NCI-H187 treated with DMSO at 0.1 percent for 48 hours (cell line): ENCODE results near the gene DCC.

ENCODE experiments used
- DNase-seq: peaks from one replicate; lab custom pipeline; 2025; lab: John Stamatoyannopoulos, UW

DCC gene

DNA sequence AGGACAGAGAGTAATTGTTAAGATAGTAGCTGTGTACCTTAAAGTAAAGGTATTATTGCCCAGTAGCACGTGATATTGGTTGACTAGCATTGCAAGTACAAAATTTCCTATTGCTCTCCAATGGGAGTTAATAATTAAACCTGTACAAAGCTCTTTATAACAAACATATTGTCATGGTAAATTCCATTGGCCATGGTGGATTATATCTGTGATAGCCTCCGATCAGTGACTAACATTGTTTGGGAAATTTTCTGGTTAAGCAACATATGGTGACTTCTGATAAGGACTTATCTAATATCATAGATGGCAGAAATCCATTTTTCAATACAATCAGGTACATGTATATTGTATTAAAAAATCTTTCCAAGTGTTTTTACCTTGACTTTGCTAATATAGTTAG is 360.8 kb downstream of the DCC start:
- no peak for DNase-seq

- DNase-seq, result no peak
These were observed 361.4 kb downstream of the DCC start for GRCh38 chr18:52701219-52701935.

- no peak for DNase-seq
These were observed 375.4 kb downstream of the DCC start for GRCh38 chr18:52715421-52715820.

DNA sequence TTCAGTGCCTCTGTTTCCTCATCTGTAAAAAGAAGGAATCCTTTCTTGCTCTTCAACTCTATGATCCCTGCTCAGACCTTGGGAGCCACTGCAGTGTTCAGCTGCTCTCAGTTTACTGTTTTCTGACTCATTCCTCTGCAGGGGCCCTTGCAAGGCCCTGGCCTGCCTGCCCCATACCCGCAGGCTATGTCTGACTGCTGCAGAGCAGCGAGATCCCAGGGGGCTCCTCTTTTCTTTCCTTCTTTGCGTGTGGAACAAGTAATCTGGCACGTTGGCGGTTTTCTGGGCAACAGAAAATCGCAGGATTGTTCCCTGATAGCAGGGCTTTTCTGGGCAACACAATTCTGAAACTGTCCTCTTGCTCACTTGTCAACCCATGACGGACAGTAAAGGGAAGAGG is 376.0 kb downstream of the DCC start:
- DNase-seq, result no peak

GRCh38 chr18:52716973-52717372 is 377.0 kb downstream of the DCC start:
- DNase-seq, result no peak

DNA sequence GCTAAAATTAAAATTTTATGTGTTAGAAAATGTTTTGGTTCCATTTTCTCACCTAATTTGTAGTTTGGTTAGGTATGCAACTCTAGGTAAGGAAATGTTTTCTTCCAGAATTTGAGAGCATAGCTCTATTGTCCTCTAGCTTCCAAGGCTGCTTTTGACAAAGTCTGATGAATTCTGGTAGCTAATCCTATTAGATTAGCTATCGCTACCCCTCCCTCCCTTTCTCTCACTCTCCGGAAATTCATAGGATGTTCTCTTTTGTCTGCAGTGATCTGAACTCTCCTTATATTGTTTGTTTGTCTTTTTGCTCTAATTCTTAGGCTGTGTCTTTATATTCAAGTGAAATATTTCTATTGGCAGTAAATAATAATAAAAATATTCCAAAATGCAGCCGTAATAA is 382.9 kb downstream of the DCC start:
- DNase-seq, result no peak

DNA sequence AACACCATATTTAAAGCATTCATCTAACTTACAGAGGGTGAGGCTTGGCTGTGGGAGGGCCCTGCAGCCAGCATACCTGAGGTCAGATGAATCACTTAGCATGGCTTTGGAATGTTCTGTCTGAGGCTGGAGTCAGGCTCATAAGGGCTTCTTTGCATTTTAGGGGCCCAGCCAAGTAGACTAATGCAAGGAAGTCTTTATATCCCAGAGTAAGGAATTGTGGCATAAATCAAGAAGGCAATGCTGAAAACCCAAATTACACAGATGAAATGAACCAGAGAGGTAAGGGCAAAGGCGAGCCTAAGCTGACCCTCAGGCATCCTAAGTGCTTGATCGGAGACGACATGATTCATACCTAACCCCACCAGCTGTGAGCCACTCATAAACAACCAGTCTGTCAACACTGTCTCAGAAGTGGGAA is 383.6 kb downstream of the DCC start:
- DNase-seq, result no peak

DNA sequence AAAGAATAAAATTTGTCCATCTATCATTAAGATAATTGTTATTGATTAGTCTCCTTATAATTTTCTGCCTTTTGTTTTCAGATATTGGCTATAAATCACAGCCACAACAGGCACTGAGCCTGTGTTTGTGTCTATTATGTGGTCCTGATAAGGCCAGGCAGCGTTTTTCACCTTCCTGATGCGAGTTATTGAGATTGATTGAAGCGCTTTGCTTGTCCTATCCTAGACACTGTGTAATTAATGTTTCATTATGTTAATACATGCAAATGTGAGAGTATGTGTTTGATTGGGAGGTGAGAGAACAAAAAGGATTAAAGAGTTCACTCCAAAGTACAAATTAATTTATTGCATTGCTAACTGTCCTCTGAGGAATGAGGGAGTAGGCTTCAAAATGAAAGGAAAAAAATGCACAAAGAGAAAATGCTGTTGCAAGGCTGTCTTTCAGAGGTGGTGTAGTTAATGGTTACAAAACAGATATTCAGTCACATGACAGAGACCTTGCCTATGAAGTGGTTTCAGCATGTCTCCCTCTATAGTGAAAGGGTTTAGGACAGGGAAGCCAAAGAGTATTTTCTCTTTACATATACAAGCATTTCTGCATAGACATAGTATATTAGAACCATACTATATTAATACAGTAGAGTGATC is 391.1 kb downstream of the DCC start:
- no peak for DNase-seq

- no peak for DNase-seq
These were observed 398.9 kb downstream of the DCC start for GRCh38 chr18:52738946-52739345.

- no peak for DNase-seq
These were observed 407.0 kb downstream of the DCC start for GRCh38 chr18:52746986-52747385.

GRCh38 chr18:52747869-52748268 is 407.9 kb downstream of the DCC start:
- no peak for DNase-seq

- no peak for DNase-seq
These were observed 408.3 kb downstream of the DCC start for GRCh38 chr18:52748343-52748742.

DNA sequence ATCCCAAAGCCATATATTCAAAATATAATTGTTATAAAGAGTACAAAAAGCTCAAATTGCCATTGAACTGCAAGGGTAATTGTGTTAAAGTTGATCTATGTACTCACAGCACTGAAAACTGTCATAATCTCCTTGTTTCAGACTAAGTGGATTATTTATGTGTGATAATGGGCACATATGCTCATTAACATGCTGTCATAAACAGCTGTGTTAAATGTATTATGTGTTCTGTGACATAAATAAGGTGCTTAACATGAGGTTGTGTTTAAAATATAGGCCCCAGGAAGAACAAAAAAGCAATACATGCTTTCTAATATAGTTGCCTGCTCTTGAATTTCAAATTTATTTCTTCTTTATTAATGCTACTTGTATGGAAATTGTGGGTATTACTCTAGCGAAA is 409.5 kb downstream of the DCC start:
- no peak for DNase-seq

GRCh38 chr18:52750995-52751394 is 411.0 kb downstream of the DCC start:
- no peak for DNase-seq

DNA sequence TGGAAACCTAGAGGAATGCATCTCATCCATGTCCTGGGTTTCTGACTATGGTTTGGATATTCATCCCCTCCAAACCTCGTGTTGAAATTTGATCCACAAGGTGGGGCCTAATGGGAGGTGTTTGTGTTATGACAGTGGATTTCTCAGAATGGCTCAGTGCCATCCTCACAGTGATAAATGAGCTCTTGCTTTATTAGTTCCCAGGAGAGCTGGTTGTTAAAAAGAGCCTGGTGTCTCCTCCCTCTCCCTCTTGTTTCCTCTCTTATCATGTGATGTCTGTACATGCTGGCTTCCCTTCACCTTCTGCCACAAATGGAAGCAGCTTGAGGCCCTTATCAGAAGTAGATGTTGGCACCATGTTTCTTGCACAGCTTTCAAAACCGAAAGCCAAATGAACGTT is 424.3 kb downstream of the DCC start:
- DNase-seq, result peak; percentile 15

DNA sequence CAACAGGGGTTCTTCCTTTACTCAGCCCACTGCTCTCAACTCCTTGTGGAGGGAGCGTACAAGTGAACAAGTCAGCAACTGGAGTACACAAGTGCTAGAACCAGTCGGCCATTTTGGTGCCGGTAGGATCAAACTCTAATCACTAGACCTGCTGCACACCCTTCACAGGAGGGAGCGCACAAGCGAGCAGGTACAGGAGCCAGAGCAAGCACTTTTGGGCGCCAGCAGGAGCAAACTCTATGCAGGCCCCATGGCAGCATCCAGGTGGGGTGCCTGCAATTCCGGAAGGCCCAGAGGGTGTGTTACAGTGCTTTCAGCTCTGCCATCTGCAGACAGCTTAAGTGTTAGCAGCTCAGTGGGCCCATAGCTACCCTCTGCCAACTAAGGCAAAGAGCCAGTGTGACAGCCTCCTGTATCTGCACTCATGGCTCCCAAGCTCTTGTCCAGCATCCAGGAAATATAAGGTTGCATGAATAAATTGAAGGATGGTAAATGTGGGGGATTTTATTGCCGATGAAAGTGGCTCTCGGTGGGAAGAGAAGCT is 426.1 kb downstream of the DCC start:
- no peak for DNase-seq

DNA sequence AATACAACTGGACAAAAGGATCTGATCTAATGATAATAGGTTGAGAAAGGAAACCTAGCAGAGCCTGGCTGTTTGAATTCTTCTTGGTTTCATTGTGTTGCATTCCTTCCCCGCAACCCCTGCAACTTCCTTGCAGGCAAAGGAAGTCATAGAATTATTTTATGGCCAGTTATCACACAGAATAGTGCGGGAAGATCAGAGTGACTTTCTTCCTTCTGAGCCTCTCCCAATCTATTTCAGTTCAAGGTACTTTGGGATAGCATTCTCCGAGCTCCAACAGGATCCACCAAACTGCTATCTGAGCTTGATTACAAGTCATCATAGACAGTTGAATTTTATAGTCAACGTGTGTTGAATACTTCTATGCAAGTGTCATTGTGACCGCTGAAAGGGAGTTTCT is 441.1 kb downstream of the DCC start:
- no peak for DNase-seq

GRCh38 chr18:52791321-52791720 is 451.3 kb downstream of the DCC start:
- no peak for DNase-seq

GRCh38 chr18:52812834-52813233 is 472.8 kb downstream of the DCC start:
- DNase-seq, result no peak

GRCh38 chr18:52813635-52814416 is 473.8 kb downstream of the DCC start:
- no peak for DNase-seq

GRCh38 chr18:52815651-52816050 is 475.7 kb downstream of the DCC start:
- no peak for DNase-seq

GRCh38 chr18:52816121-52816520 is 476.1 kb downstream of the DCC start:
- no peak for DNase-seq

GRCh38 chr18:52822160-52822559 is 482.2 kb downstream of the DCC start:
- DNase-seq, result no peak
